HEK293 (cell line): ENCODE data around the gene KLHL10.

Experiments used
- CTCF ChIA-PET: fragments of 350-600 bp; formaldehyde crosslinking; extraction: SDS; loops from one replicate; lab custom pipeline; 2021; ENCODE audit warnings: antibody characterized with exemption; lab: Yijun Ruan, JAX
- POLR2A ChIA-PET: fragments of 300-600 bp; formaldehyde crosslinking; extraction: SDS; loops from one replicate; lab custom pipeline; 2020; ENCODE audit warnings: antibody characterized with exemption, inconsistent platforms; lab: Yijun Ruan, JAX
- H3K27ac ChIP-seq: fragments of 200-500 bp; sonication (Bioruptor generic); 2 replicates; pipeline ENCODE4 v1.5.1; 2014; ENCODE audit warnings: low read depth, low read length, control low read depth, inconsistent platforms; ENCODE audit errors: extremely low read depth
- H3K36me3 ChIP-seq, 2 experiments: fragments of 200-500 bp in 1 of 2; sonication (Bioruptor generic) in 1 of 2; 1 replicate in 1 of 2; 2 replicates in 1 of 2; pipeline ENCODE4 v1.5.1; 2014 to 2017; ENCODE audit warnings: inconsistent platforms in 2 of 2, low read length in 2 of 2; ENCODE audit not compliant: control insufficient read depth in 2 of 2, insufficient read depth in 1 of 2
- H3K4me1 ChIP-seq: fragments of 200-500 bp; sonication (Bioruptor generic); 2 replicates; pipeline ENCODE4 v1.5.1; 2014; ENCODE audit warnings: mild to moderate bottlenecking, low read length, inconsistent platforms; ENCODE audit not compliant: control insufficient read depth, insufficient read depth
- H3K4me3 ChIP-seq: 2 replicates; pipeline ENCODE4 v1.5.1; 2011; ENCODE audit warnings: low read depth, mild to moderate bottlenecking, control low read depth, low read length, moderate library complexity
- H3K9me3 ChIP-seq: fragments of 200-500 bp; sonication (Bioruptor generic); 2 replicates; pipeline ENCODE4 v1.5.1; 2014; ENCODE audit warnings: low read depth, low read length, inconsistent platforms; ENCODE audit not compliant: control insufficient read depth, insufficient read depth
- GLI4 ChIP-seq: fragments of 450-650 bp; formaldehyde crosslinking; IDR thresholded peaks from 2 replicates; pipeline ENCODE4 v1.5.1; 2016; ENCODE audit warnings: missing biosample characterization, missing genetic modification characterization
- KLF17 ChIP-seq: fragments of 450-650 bp; formaldehyde crosslinking; IDR thresholded peaks from 2 replicates; pipeline ENCODE4 v1.5.1; 2016; ENCODE audit warnings: missing biosample characterization, missing genetic modification characterization
- MYNN ChIP-seq: fragments of 450-650 bp; formaldehyde crosslinking; IDR thresholded peaks from 2 replicates; pipeline ENCODE4 v1.5.1; 2016; ENCODE audit warnings: missing biosample characterization, missing genetic modification characterization, borderline replicate concordance
- PRDM6 ChIP-seq: fragments of 450-650 bp; formaldehyde crosslinking; IDR thresholded peaks from 2 replicates; pipeline ENCODE4 v1.5.1; 2017; ENCODE audit warnings: missing biosample characterization, missing genetic modification characterization
- RBAK ChIP-seq: fragments of 450-650 bp; formaldehyde crosslinking; IDR thresholded peaks from 2 replicates; pipeline ENCODE4 v1.5.1; 2016; ENCODE audit warnings: missing biosample characterization, missing genetic modification characterization
- SCRT1 ChIP-seq: fragments of 450-650 bp; formaldehyde crosslinking; IDR thresholded peaks from 2 replicates; pipeline ENCODE4 v1.5.1; 2016; ENCODE audit warnings: missing biosample characterization, missing genetic modification characterization, borderline replicate concordance
- SP7 ChIP-seq: fragments of 450-650 bp; formaldehyde crosslinking; IDR thresholded peaks from 2 replicates; pipeline ENCODE4 v1.5.1; 2016; ENCODE audit warnings: missing biosample characterization, missing genetic modification characterization
- ZNF112 ChIP-seq: fragments of 450-650 bp; formaldehyde crosslinking; IDR thresholded peaks from 2 replicates; pipeline ENCODE4 v1.5.0; 2017; ENCODE audit warnings: missing biosample characterization, missing genetic modification characterization
- ZNF132 ChIP-seq: fragments of 450-650 bp; formaldehyde crosslinking; IDR thresholded peaks from 2 replicates; pipeline ENCODE4 v1.5.1; 2017; ENCODE audit warnings: missing biosample characterization, missing genetic modification characterization, borderline replicate concordance
- ZNF148 ChIP-seq: fragments of 450-650 bp; formaldehyde crosslinking; IDR thresholded peaks from 2 replicates; pipeline ENCODE4 v1.5.0; 2017; ENCODE audit warnings: missing biosample characterization, missing genetic modification characterization, borderline replicate concordance
- ZNF174 ChIP-seq: fragments of 450-650 bp; formaldehyde crosslinking; IDR thresholded peaks from 2 replicates; pipeline ENCODE4 v1.5.0; 2017; ENCODE audit warnings: missing biosample characterization, mild to moderate bottlenecking, missing genetic modification characterization
- ZNF280C ChIP-seq: fragments of 450-650 bp; formaldehyde crosslinking; IDR thresholded peaks from 2 replicates; pipeline ENCODE4 v1.5.1; 2016; ENCODE audit warnings: missing biosample characterization, missing genetic modification characterization
- ZNF416 ChIP-seq: fragments of 450-650 bp; formaldehyde crosslinking; IDR thresholded peaks from 2 replicates; pipeline ENCODE4 v1.5.1; 2016; ENCODE audit warnings: missing biosample characterization, missing genetic modification characterization
- ZNF426 ChIP-seq: fragments of 450-650 bp; formaldehyde crosslinking; IDR thresholded peaks from 2 replicates; pipeline ENCODE4 v1.5.1; 2017; ENCODE audit warnings: missing biosample characterization, missing genetic modification characterization, mild to moderate bottlenecking, inconsistent platforms, moderate library complexity
- ZNF449 ChIP-seq: fragments of 450-650 bp; formaldehyde crosslinking; IDR thresholded peaks from 2 replicates; pipeline ENCODE4 v1.5.1; 2017; ENCODE audit warnings: missing biosample characterization, mild to moderate bottlenecking, missing genetic modification characterization, moderate library complexity
- ZNF488 ChIP-seq: fragments of 450-650 bp; formaldehyde crosslinking; IDR thresholded peaks from 2 replicates; pipeline ENCODE4 v1.5.1; 2016; ENCODE audit warnings: missing biosample characterization, missing genetic modification characterization
- ZNF548 ChIP-seq: fragments of 450-650 bp; formaldehyde crosslinking; IDR thresholded peaks from 2 replicates; pipeline ENCODE4 v1.5.1; 2016; ENCODE audit warnings: missing biosample characterization, missing genetic modification characterization
- ZNF658 ChIP-seq: fragments of 450-650 bp; formaldehyde crosslinking; IDR thresholded peaks from 2 replicates; pipeline ENCODE4; 2016; ENCODE audit warnings: missing biosample characterization, missing genetic modification characterization
- ZNF791 ChIP-seq: fragments of 450-650 bp; formaldehyde crosslinking; IDR thresholded peaks from 2 replicates; pipeline ENCODE4 v1.5.1; 2016; ENCODE audit warnings: missing biosample characterization, missing genetic modification characterization
- ZNF837 ChIP-seq: fragments of 450-650 bp; formaldehyde crosslinking; IDR thresholded peaks from 2 replicates; pipeline ENCODE4 v1.5.1; 2016; ENCODE audit warnings: missing biosample characterization, missing genetic modification characterization
- ZSCAN23 ChIP-seq: fragments of 450-650 bp; formaldehyde crosslinking; IDR thresholded peaks from 2 replicates; pipeline ENCODE4 v1.5.1; 2016; ENCODE audit warnings: missing biosample characterization, missing genetic modification characterization
- TF ChIP-seq, protein P1 (sequence below): fragments of 450-650 bp; formaldehyde crosslinking; IDR thresholded peaks from 2 replicates; pipeline ENCODE4 v1.5.1; 2016; ENCODE audit warnings: missing biosample characterization, missing genetic modification characterization, low read depth

KLHL10 gene

GRCh38 chr17:41835800-41836549 is 1.6 kb upstream of the KLHL10 start, which contains the start of gene NT5C3B (continued):
- no peak for TF ChIP-seq ZSCAN23 (tag by site-specific recombination)
- no peak for TF ChIP-seq ZNF426 (tag by site-specific recombination)
- no peak for TF ChIP-seq ZNF449
- TF ChIP-seq RBAK = no peak
- no peak for TF ChIP-seq KLF17 (tag by site-specific recombination)
- no peak for TF ChIP-seq ZNF488 (tag by site-specific recombination)

GRCh38 chr17:41836550-41837196 is 952 bp upstream of the KLHL10 start:
- Histone ChIP-seq H3K36me3 (peaks cover 29 to 30% of the 10 kb centered on the region in 2 experiments), H3K4me3 (peak overlapping the region; percentile 95), H3K27ac (no peak overlapping the region), H3K4me1 (peaks cover 4% of the 10 kb centered on the region), H3K9me3 (no peaks in the 10 kb centered on the region)
- ChIA-PET CTCF (interaction anchor here (0.9 to 1.4 kb wide), 2 partner anchors 50 to 51 kb away, joined by 3 to 4 read pairs; partner anchors contain the start of gene JUP), POLR2A (interaction anchor here (0.6 to 2.8 kb wide), 3 partner anchors 24 to 143 kb away, joined by 5 to 25 read pairs (median 6); partner anchors contain the start of genes FKBP10, KLHL11 and P3H4)
- TF ChIP-seq, protein P1, sequence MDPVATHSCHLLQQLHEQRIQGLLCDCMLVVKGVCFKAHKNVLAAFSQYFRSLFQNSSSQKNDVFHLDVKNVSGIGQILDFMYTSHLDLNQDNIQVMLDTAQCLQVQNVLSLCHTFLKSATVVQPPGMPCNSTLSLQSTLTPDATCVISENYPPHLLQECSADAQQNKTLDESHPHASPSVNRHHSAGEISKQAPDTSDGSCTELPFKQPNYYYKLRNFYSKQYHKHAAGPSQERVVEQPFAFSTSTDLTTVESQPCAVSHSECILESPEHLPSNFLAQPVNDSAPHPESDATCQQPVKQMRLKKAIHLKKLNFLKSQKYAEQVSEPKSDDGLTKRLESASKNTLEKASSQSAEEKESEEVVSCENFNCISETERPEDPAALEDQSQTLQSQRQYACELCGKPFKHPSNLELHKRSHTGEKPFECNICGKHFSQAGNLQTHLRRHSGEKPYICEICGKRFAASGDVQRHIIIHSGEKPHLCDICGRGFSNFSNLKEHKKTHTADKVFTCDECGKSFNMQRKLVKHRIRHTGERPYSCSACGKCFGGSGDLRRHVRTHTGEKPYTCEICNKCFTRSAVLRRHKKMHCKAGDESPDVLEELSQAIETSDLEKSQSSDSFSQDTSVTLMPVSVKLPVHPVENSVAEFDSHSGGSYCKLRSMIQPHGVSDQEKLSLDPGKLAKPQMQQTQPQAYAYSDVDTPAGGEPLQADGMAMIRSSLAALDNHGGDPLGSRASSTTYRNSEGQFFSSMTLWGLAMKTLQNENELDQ (tag by site-specific recombination) = no peak
- 0 out of 2 replicates have a peak, but pooled peaks have one; percentile 20 for TF ChIP-seq GLI4 (tag by site-specific recombination)
- no peak for TF ChIP-seq ZNF280C (tag by site-specific recombination)
- no peak for TF ChIP-seq ZNF548
- no peak for TF ChIP-seq ZNF416 (tag by site-specific recombination)
- peak; percentile 9; the same call in 1 of the 2 replicates for TF ChIP-seq SP7
- no peak for TF ChIP-seq ZNF112
- no peak for TF ChIP-seq ZNF132 (tag by site-specific recombination)
- TF ChIP-seq PRDM6 (tag by site-specific recombination) = no peak
- TF ChIP-seq ZNF791 (tag by site-specific recombination) = no peak
- peak; percentile 80 for TF ChIP-seq SCRT1 (tag by site-specific recombination)
- TF ChIP-seq ZNF174 = no peak
- TF ChIP-seq ZNF837 = no peak
- TF ChIP-seq ZNF148 (tag by site-specific recombination) = no peak
- no peak for TF ChIP-seq ZNF658 (tag by site-specific recombination)
- TF ChIP-seq MYNN (tag by site-specific recombination) = no peak
